Tibial nerve (tissue), 4 donors: ENCODE data around the gene LLCFC1.

Experiments used
- EP300 ChIP-seq, 2 donors: sonication (generic); formaldehyde crosslinking; IDR thresholded peaks; one replicate each; pipeline ENCODE4 v1.6.1; 2017; ENCODE audit warnings: antibody characterized with exemption in 2 of 2, mild to moderate bottlenecking in 1 of 2
- TF ChIP-seq, protein P1 (sequence below), 5 experiments: fragments of 200-600 bp in 3 of 5; fragments of 450-650 bp in 2 of 5; sonication (generic) in 3 of 5; IDR thresholded peaks; one replicate each; pipeline ENCODE4 v1.5.1; 2016 to 2019; ENCODE audit warnings: antibody characterized with exemption in 5 of 5, mild to moderate bottlenecking in 3 of 5, moderate library complexity in 2 of 5

DNA sequence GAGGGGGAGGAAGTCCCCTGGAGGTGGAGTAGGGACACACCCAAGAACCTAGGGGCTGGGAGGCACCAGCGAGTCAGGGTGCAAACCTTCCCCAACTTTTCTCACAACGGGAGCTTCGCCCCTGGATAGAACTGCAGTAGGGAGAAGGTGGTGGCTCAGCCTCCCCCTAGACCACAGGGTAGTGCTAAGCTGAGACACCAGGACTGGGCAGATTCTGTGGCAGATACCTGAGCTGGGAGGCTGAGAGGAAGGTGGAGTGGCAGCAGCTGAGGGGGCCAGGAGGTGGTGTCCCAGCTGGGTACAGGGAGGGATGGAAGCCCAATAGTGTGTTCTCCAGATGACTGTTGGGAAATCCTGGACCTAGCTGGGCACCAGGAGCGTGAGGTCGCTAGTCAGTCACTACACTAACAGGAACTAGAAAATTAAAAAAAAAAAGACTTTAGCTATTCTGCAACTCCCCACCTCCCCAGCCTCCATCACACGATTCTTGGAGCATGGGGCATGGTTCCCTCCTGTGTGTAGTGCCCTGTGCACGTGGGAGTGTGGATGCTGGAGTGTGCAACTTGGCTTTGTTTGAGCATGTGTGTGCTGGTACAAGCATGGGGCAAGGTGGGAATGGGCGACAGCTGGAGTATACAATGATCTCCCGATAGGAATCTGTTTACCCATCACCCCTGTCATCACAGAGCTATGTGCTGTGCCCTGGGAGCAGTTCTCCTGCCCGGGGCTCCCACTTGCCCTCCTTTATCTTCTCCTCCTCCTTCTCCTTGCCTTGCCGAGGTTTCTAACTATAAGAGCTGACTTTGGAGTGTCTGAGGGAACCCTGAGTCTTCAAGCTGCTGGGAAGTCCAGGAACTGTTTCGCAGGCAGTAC lies 44.9 kb upstream of the LLCFC1 start:
- TF ChIP-seq, protein P1, sequence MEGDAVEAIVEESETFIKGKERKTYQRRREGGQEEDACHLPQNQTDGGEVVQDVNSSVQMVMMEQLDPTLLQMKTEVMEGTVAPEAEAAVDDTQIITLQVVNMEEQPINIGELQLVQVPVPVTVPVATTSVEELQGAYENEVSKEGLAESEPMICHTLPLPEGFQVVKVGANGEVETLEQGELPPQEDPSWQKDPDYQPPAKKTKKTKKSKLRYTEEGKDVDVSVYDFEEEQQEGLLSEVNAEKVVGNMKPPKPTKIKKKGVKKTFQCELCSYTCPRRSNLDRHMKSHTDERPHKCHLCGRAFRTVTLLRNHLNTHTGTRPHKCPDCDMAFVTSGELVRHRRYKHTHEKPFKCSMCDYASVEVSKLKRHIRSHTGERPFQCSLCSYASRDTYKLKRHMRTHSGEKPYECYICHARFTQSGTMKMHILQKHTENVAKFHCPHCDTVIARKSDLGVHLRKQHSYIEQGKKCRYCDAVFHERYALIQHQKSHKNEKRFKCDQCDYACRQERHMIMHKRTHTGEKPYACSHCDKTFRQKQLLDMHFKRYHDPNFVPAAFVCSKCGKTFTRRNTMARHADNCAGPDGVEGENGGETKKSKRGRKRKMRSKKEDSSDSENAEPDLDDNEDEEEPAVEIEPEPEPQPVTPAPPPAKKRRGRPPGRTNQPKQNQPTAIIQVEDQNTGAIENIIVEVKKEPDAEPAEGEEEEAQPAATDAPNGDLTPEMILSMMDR (IDR thresholded peaks at IDR 0.05), result no peak
- TF ChIP-seq EP300 (IDR thresholded peaks at IDR 0.05), result no peak
